HepG2 (cell line): ENCODE results near the gene OSCP1. TPM values are rescaled to one million over a fixed set of nuclear protein-coding genes. Genes with fewer than 3 reads are reported as not detected.
A peak's percentile ranks its signal among the peaks of the same experiment; 100 is the strongest.

Experiments
- EEA1 ChIP-seq: sonication (generic); formaldehyde crosslinking; IDR thresholded peaks from 2 replicates; pipeline ENCODE4 v1.5.1; 2020; ENCODE audit warnings: mild to moderate bottlenecking, missing genetic modification reagents, borderline replicate concordance
- ELF1 ChIP-seq: sonication (generic); formaldehyde crosslinking; IDR thresholded peaks from 2 replicates; pipeline ENCODE4 v1.4.0; 2020; ENCODE audit warnings: missing genetic modification reagents
- NFIC ChIP-seq: IDR thresholded peaks from 2 replicates; pipeline ENCODE4 v1.6.1; 2012; ENCODE audit warnings: mild to moderate bottlenecking, low read length, inconsistent platforms
- NR2F6 ChIP-seq, 2 experiments: IDR thresholded peaks; 2 replicates each; pipeline ENCODE4 v1.6.1; 2016; ENCODE audit warnings: antibody characterized with exemption in 1 of 2, mild to moderate bottlenecking in 1 of 2
- RXRB ChIP-seq: IDR thresholded peaks from 2 replicates; pipeline ENCODE4 v1.6.1; 2016; ENCODE audit warnings: borderline replicate concordance, missing genetic modification reagents, missing compliant biosample characterization
- XRCC5 ChIP-seq: fragments of 200-400 bp; formaldehyde crosslinking; optimal IDR thresholded peaks from 2 replicates; pipeline ENCODE3; 2017; ENCODE audit warnings: mild to moderate bottlenecking, low read length
- ZFP90 ChIP-seq: sonication (generic); formaldehyde crosslinking; IDR thresholded peaks from 2 replicates; pipeline ENCODE4 v1.8.0; 2022; ENCODE audit warnings: missing genetic modification reagents, mild to moderate bottlenecking, inconsistent platforms, borderline replicate concordance
- ZNF501 ChIP-seq: sonication (generic); formaldehyde crosslinking; IDR thresholded peaks from 2 replicates; pipeline ENCODE4 v1.5.1; 2020; ENCODE audit warnings: mild to moderate bottlenecking, moderate library complexity, missing genetic modification reagents
- polyA plus RNA-seq, 8 experiments: library from polyadenylated mRNA; depleted of rRNA in 3 of 8; stranded (reverse) in 7 of 8; unstranded in 1 of 8; fragments of >200 nt; fragmentation: Illumina TruSeq in 4 of 8; extraction: Trizol in 4 of 8; gene quantifications; 2 replicates each; pipeline versions ENCODE4 v1.2.1 to v1.2.3, GENCODE V29; 2011 to 2016; ENCODE audit warnings: low read depth in 4 of 8, missing spikeins in 1 of 8, mixed read lengths in 1 of 8; ENCODE audit not compliant: insufficient read depth in 1 of 8
- total RNA-seq, 5 experiments: library from RNA; depleted of rRNA; stranded (reverse); fragments of >200 nt; fragmentation: Illumina TruSeq; extraction: Trizol; gene quantifications; 2 replicates each; pipeline ENCODE4 v1.2.3, GENCODE V29; 2016; ENCODE audit warnings: low read depth in 1 of 5
- TF ChIP-seq, protein P1 (sequence below): sonication (generic); formaldehyde crosslinking; IDR thresholded peaks from 2 replicates; pipeline ENCODE4 v1.4.0; 2020; ENCODE audit warnings: missing genetic modification reagents, mild to moderate bottlenecking, borderline replicate concordance
- TF ChIP-seq, protein P2 (sequence below), 2 experiments: sonication (generic) in 1 of 2; formaldehyde crosslinking in 1 of 2; IDR thresholded peaks; 2 replicates each; pipeline versions ENCODE4 v1.5.1 to v1.6.1; 2011 to 2020; ENCODE audit warnings: borderline replicate concordance in 1 of 2, low read depth in 1 of 2, low read length in 1 of 2, mild to moderate bottlenecking in 1 of 2, missing genetic modification reagents in 1 of 2, moderate library complexity in 1 of 2
- TF ChIP-seq, protein P3 (sequence below): sonication (generic); formaldehyde crosslinking; IDR thresholded peaks from 2 replicates; pipeline ENCODE4 v1.4.0; 2020; ENCODE audit warnings: mild to moderate bottlenecking, low read depth, missing genetic modification reagents
- TF ChIP-seq, protein P4 (sequence below): sonication (generic); formaldehyde crosslinking; conservative IDR thresholded peaks from 2 replicates; pipeline ENCODE4 v1.5.0; 2020; ENCODE audit warnings: missing genetic modification reagents

The OSCP1 gene
- total and polyA plus RNA-seq, 2 of the 13 experiments (the other 11 are each of a cell fraction or from before 2014, with no cell fraction given) = 0.60 to 0.84 TPM

DNA sequence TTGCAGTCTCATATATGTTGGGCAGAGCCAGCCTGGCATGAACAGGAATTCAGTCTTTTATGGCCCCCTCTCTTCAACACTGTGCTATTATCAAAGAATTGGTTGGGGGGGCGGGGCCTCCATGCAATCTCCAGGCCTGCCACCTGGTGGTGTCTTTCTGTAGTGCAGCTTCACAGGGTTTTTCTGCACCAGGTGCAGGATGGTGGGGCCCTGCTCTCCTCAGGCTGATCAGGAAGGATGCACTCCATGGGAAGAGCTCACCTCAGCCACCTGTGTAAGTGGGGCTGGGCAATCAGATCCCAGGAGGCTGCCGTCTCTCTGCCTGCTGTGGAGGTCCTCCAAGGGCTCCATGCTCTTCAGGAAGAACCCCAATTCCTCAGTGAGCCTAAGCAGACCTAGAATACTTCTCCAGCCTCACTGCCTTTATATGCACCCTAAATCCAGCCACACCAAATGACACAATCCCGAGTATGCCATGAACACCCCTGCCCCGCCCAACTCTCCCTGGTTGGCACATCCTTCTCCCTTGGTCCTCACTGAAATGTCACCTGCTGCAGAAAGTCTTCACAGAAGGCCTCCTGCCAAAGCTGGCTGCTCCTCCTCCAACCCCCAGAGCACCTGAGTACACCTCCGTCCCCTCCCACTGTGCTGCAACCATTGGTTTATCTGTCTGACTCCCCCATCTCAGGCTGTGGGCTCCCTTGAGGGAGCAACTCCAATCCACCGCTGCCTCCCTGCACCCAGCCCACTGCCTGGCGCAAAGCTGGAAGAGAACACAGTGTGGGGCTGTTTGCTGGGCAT is 81.0 kb downstream of the OSCP1 start (continued):
- TF ChIP-seq, protein P1, sequence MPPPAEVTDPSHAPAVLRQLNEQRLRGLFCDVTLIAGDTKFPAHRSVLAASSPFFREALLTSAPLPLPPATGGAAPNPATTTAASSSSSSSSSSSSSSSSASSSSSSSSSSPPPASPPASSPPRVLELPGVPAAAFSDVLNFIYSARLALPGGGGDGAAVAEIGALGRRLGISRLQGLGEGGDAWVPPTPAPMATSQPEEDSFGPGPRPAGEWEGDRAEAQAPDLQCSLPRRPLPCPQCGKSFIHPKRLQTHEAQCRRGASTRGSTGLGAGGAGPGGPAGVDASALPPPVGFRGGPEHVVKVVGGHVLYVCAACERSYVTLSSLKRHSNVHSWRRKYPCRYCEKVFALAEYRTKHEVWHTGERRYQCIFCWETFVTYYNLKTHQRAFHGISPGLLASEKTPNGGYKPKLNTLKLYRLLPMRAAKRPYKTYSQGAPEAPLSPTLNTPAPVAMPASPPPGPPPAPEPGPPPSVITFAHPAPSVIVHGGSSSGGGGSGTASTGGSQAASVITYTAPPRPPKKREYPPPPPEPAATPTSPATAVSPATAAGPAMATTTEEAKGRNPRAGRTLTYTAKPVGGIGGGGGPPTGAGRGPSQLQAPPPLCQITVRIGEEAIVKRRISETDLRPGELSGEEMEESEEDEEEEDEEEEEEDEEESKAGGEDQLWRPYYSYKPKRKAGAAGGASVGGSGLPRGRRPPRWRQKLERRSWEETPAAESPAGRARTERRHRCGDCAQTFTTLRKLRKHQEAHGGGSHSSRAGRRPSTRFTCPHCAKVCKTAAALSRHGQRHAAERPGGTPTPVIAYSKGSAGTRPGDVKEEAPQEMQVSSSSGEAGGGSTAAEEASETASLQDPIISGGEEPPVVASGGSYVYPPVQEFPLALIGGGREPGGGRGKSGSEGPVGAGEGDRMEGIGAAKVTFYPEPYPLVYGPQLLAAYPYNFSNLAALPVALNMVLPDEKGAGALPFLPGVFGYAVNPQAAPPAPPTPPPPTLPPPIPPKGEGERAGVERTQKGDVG (CRISPR knock-in tag) = no peak
- TF ChIP-seq ZFP90 (CRISPR knock-in tag) (no peak), NR2F6 (IDR thresholded peaks at IDR 0.05) (no peak), NR2F6 (CRISPR knock-in tag; IDR thresholded peaks at IDR 0.05) (no peak), ELF1 (CRISPR knock-in tag) (no peak), EEA1 (CRISPR knock-in tag) (no peak), RXRB (CRISPR knock-in tag) (no peak), NFIC (no peak), ZNF501 (CRISPR knock-in tag) (0 out of 2 replicates have a peak, but pooled peaks have one; percentile 16), XRCC5 (peak; percentile 86)
- TF ChIP-seq, protein P2, sequence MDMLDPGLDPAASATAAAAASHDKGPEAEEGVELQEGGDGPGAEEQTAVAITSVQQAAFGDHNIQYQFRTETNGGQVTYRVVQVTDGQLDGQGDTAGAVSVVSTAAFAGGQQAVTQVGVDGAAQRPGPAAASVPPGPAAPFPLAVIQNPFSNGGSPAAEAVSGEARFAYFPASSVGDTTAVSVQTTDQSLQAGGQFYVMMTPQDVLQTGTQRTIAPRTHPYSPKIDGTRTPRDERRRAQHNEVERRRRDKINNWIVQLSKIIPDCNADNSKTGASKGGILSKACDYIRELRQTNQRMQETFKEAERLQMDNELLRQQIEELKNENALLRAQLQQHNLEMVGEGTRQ (IDR thresholded peaks at IDR 0.05; ENCODE audit: low read depth, low read length) = no peak
- TF ChIP-seq, protein P2 (CRISPR knock-in tag; IDR thresholded peaks at IDR 0.05; ENCODE audit: borderline replicate concordance) = no peak
- TF ChIP-seq, protein P3, sequence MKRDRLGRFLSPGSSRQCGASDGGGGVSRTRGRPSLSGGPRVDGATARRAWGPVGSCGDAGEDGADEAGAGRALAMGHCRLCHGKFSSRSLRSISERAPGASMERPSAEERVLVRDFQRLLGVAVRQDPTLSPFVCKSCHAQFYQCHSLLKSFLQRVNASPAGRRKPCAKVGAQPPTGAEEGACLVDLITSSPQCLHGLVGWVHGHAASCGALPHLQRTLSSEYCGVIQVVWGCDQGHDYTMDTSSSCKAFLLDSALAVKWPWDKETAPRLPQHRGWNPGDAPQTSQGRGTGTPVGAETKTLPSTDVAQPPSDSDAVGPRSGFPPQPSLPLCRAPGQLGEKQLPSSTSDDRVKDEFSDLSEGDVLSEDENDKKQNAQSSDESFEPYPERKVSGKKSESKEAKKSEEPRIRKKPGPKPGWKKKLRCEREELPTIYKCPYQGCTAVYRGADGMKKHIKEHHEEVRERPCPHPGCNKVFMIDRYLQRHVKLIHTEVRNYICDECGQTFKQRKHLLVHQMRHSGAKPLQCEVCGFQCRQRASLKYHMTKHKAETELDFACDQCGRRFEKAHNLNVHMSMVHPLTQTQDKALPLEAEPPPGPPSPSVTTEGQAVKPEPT (CRISPR knock-in tag) = no peak
- TF ChIP-seq, protein P4, sequence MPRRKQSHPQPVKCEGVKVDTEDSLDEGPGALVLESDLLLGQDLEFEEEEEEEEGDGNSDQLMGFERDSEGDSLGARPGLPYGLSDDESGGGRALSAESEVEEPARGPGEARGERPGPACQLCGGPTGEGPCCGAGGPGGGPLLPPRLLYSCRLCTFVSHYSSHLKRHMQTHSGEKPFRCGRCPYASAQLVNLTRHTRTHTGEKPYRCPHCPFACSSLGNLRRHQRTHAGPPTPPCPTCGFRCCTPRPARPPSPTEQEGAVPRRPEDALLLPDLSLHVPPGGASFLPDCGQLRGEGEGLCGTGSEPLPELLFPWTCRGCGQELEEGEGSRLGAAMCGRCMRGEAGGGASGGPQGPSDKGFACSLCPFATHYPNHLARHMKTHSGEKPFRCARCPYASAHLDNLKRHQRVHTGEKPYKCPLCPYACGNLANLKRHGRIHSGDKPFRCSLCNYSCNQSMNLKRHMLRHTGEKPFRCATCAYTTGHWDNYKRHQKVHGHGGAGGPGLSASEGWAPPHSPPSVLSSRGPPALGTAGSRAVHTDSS (CRISPR knock-in tag) = no peak
